ENCODE data around the gene SLC4A2.

SLC4A2 gene

DNA sequence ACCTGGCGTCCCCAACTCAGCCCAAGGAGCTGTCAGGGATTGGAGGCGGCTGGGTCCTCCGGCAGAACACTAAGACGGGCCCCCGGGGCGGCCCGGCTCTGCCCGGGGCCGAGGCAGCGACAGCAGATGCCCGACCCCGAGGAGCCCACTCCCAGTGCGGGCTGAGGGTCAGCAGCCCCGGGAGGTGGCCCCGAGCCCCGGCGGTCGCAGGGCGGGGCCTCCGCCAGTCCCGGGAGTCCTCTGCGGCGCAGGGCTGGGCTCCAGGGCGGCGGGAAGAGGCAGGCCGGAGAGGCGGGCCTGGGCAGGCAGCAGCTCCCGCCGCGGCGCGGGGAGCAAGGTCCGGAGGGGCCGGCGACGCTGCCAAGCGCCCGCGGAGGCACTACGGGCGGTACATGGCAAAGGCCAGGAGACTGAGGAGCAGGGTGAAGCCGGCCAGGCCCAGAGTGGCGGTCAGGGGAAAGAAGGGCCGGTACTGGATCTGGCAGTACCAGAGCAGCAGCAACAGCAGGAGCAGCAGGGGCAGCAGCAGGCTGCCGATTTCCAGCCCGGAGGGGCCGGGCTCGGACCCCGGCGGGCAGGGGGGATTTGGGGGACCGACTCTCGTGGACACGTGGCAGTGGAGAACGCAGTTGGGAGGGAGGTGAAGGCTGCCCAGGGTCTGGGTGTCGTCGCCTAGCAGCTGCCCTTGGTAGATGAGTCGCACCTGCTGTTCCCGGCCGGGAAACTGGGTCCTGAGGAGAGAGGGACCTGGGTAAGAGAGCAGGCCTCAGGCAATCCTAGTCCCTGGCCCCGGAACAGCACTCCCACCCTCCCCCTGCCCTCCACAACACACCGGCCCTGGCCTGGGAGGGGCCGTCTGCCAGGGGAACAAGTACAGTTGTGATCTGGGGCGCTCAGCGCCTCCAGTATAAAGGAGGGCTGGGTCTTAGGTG is 22.0 kb downstream of the SLC4A2 start:
- Mint-ChIP-seq H3K36me3 (ENCODE audit: low read depth) (peaks cover 7% of the 10 kb centered on the region), H3K4me3 (peak overlapping the region; percentile 92), H3K4me1 (ENCODE audit: low read depth) (peaks cover 30% of the 10 kb centered on the region), H3K9me3 (no peaks in the 10 kb centered on the region), H3K27me3 (ENCODE audit: low read depth) (peaks cover 16% of the 10 kb centered on the region), H3K27ac (peak overlapping the region; percentile 49)

DNA sequence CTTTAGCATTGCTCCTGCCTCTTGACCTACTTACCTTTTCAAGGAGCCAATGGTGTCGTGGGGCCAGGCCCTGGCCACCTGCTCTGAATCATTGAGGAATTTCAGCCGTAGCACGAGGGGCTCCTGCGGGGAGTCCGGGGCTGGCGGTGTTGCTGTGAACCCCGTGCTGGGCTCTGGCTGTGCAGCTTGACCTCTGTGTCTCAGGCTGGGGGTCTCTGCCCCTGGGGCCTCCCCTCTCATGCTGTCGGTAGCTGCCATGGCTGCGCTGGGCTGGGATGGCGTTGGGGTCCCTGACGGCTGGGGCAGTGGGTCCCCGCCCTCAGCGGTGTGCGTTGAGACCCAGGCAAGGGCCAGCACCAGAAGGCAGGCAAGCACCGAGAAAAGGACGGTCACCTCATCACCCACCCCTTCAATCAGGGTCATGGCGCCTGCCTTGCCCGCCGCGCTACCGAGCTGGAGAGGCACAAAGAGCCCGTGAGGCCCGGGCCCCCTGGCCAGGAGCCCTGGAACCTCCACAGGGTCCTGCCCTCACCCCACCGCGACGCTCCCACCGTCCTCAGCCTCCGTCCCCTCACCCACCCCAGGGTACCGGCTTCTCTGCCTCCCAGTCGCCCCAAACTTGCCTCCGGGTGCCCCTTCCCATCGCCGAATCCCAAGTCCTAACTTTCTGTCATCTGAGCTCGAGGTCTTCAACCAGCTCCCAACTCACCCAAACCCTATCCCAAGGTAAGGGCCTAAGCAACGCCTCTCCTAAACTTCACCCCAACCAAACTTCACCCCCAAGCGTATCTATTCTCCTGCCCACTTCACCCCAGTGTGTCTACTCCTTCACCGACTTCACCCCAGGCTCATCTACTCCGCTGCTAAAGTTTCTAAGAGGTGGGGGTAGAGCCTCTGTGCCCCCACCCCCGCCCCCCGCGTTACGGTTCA is 23.0 kb downstream of the SLC4A2 start:
- Mint-ChIP-seq H3K36me3 (ENCODE audit: low read depth) (peaks cover 7% of the 10 kb centered on the region), H3K4me1 (ENCODE audit: low read depth) (peaks cover 30% of the 10 kb centered on the region)

DNA sequence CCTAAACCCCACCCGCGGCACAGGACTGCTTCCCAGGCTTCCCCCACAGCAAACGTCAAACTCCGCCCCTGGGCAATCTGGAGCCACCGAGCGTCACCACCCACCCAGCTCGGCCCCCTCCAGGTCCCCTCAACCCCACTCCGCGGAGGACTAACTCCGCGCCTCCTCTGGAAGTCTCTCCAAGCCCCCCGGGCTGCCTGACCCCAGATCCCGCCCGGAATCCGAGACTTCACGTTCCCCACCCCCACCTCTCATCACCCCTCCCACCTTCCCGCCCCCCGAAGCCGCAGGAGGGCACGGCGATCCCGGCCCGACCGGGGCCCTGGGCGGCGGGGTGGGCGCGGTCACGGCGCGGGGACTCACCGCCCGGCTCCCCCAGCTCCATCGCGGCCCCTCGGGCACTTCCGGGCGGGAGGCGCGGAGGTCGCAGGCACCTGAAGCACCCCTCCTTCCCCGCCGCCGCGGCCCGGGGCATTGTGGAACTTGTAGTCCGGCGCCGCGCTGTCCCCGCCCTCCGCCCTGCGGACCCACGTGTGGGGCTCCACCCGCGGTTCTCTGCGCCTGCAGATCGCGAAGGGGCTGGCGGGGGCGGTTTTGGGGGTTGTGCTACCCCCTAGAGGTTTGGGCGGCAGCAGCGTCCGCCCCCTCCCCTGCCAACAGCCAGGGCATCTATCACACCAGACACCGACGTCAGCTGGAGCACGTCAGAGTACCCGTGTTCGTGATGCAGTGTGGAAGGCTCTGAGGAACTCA is 23.9 kb downstream of the SLC4A2 start, which contains the start of gene TMUB1:
Gene TMUB1, minus strand, starts transcription at position 423 of the 753 bp plus-strand sequence. CDS start 930 bp downstream, outside the sequence.
- Mint-ChIP-seq H3K27me3 (ENCODE audit: low read depth) (peaks cover 16% of the 10 kb centered on the region), H3K4me1 (ENCODE audit: low read depth) (peaks cover 28% of the 10 kb centered on the region), H3K4me3 (peak within 1 kb of the TSS; percentile 92), H3K36me3 (ENCODE audit: low read depth) (peaks cover 7% of the 10 kb centered on the region), H3K27ac (peak within 1 kb of the TSS; percentile 86), H3K9me3 (no peaks in the 10 kb centered on the region)

More for the DNA sequence above, 23.0 kb downstream of the SLC4A2 start:
- peaks cover 16% of the 10 kb centered on the region for H3K27me3 Mint-ChIP-seq (ENCODE audit: low read depth)
- no peaks in the 10 kb centered on the region for H3K9me3 Mint-ChIP-seq
- peak overlapping the region; percentile 92 for H3K4me3 Mint-ChIP-seq
- peak overlapping the region; percentile 86 for H3K27ac Mint-ChIP-seq

DNA sequence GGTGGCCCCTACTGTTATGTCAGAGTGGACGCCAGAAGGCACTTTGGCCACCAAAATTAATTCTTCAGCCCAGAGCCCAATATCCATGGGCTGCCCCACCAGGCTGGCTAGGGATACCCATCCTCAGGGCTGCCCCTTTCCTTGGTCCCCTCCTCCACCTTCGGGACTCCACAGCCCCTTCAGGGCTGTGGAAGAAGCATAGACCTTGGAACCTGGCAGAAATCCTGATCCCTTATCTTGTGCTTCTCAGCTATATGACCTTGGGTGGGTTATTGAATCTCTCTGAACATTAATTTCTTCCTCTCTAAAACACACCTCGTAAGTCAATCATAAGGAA is 24.4 kb downstream of the SLC4A2 start:
- Mint-ChIP-seq H3K9me3 (no peaks in the 10 kb centered on the region), H3K36me3 (ENCODE audit: low read depth) (peaks cover 7% of the 10 kb centered on the region), H3K27me3 (ENCODE audit: low read depth) (peaks cover 17% of the 10 kb centered on the region), H3K4me1 (ENCODE audit: low read depth) (peaks cover 28% of the 10 kb centered on the region), H3K4me3 (peak overlapping the region; percentile 92), H3K27ac (peak overlapping the region; percentile 45)

DNA sequence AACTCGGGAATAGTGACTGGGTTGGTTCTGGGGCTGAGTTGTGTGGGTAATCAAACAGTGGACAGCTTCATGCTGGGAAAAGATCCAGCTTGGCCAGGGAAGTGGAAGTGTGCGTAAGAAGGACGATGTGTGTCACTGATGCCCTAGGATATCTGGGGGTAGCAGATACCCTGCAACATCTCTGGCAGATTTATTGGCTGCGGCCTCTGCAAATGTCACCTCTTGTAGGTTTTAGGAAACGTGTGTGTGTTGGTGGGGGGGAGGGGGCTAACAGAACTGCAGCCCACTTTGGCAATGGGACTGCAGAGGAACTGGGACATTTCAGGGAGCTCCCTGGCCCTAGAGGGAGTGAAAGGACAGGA is 25.9 kb downstream of the SLC4A2 start:
- Mint-ChIP-seq H3K9me3 (no peaks in the 10 kb centered on the region), H3K4me1 (ENCODE audit: low read depth) (peaks cover 28% of the 10 kb centered on the region), H3K36me3 (ENCODE audit: low read depth) (peaks cover 3% of the 10 kb centered on the region), H3K4me3 (peak overlapping the region; percentile 81), H3K27me3 (ENCODE audit: low read depth) (peaks cover 21% of the 10 kb centered on the region), H3K27ac (peak overlapping the region; percentile 49)

DNA sequence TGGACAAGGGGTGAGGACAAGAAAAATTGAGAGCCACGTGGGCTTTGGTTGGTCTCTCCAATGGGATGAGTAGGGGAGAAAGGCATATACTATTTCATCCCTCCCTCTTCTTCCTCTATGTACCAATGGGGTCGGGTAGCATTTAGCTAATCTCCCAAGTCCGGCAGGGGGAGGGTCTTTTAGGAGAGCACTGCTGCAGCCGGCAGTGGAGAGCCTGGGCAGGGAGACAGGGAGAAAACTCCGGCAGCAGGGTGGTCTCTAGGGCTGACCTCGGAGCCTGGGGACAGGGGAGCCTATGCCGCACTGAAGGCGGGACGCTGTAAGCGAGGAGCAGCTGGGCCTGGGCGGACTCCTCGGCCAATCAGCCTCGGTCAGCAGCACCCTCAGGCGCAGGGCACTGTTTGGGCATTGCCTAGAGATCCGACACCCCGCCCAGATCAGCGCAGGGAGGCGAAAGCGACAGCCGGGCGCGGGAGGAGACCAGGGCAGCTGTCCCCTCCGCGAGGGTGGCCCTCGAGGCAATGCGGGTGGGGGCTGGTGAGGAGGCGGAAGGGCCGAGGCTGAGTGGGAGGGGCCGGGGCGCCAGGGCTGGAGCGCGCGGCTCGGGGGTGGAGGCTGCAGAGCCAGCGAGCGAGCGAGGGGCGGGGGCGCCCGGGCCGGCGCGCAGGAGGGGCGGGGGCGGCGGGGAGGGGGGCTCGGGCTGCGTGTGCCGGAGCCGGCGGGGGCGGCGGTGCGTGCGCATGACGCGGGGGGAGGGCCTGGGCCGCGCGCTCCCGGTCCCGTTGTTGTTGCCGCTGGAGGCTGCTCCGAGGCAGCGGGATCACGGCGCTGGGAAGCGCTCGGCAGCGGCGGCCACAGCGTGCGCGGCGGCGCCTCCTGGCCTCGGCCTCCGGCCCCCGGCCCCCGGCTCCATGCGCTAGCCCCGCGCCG is 26.6 kb downstream of the SLC4A2 start, which contains the start of gene AGAP3:
Gene AGAP3, plus strand, starts transcription at position 785 of the 930 bp plus-strand sequence. CDS start 267 bp downstream, outside the sequence.
- Mint-ChIP-seq H3K4me3 (peak within 1 kb of the TSS; percentile 92), H3K9me3 (no peaks in the 10 kb centered on the region), H3K27ac (peak within 1 kb of the TSS; percentile 76), H3K27me3 (ENCODE audit: low read depth) (peaks cover 21% of the 10 kb centered on the region), H3K36me3 (ENCODE audit: low read depth) (peaks cover 3% of the 10 kb centered on the region), H3K4me1 (ENCODE audit: low read depth) (peaks cover 28% of the 10 kb centered on the region)

DNA sequence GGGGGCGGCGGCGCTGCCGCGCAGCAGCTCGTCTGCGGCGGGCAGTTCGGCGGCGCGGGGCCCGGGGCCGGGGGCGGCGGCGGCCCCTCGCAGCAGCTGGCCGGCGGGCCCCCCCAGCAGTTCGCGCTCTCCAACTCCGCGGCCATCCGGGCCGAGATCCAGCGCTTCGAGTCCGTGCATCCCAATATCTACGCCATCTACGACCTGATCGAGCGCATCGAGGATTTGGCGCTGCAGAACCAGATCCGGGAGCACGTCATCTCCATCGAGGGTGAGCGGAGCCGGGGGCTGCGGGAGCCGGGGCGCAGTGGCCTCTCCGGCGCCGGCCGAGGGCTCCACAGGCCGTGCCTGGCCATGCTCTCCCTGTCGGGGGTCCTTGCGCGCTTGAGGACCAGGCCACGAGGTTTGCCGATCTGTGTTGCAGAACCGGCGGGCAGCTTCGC is 27.4 kb downstream of the SLC4A2 start:
- Mint-ChIP-seq H3K27ac (peak overlapping the region; percentile 76), H3K9me3 (no peaks in the 10 kb centered on the region), H3K4me3 (peak overlapping the region; percentile 92), H3K27me3 (ENCODE audit: low read depth) (peaks cover 21% of the 10 kb centered on the region), H3K4me1 (ENCODE audit: low read depth) (peaks cover 28% of the 10 kb centered on the region), H3K36me3 (ENCODE audit: low read depth) (peaks cover 3% of the 10 kb centered on the region)

DNA sequence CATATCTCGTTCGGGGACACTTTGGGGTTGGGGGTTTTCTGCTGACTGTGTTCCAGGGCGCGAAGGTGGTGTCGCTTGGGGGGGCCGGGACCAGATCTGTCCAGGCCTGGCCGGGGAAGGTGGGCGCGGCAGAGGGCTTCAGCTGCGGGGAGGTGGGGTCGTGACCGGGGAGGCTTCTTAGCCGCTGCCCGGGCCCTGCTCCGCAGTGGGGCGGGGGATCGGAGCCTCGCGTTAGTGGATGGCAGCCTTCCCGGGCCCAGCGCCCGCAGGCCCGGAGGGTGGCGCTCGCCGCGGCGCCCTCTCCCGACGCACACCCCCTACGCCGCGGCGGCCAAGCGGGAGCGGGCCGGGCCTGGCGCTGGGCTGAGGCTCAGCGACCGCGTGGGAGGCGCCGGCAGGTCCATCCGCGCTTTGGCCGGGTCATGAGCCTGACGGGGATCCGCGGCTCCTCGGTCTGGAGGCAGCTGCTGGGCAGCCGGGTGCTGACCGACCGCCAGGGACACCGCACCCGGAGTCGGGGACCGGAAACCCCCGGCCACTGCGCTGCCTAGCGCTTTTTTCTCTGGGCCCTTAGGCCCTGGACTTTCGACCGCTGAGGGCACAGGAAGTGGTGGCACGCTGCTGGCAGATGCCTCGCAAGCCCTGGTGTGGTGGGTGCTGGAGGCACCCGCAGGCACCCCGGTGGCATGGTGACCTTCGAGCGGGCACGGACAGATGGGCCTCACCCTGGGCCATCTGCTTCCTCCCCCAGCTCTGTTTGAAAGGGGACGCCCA is 28.0 kb downstream of the SLC4A2 start:
- no peak overlapping the region for H3K27ac Mint-ChIP-seq
- H3K4me1 Mint-ChIP-seq (ENCODE audit: low read depth): peaks cover 28% of the 10 kb centered on the region
- peak overlapping the region; percentile 92 for H3K4me3 Mint-ChIP-seq
- peaks cover 3% of the 10 kb centered on the region for H3K36me3 Mint-ChIP-seq (ENCODE audit: low read depth)
- H3K9me3 Mint-ChIP-seq: no peaks in the 10 kb centered on the region
- peaks cover 21% of the 10 kb centered on the region for H3K27me3 Mint-ChIP-seq (ENCODE audit: low read depth)

DNA sequence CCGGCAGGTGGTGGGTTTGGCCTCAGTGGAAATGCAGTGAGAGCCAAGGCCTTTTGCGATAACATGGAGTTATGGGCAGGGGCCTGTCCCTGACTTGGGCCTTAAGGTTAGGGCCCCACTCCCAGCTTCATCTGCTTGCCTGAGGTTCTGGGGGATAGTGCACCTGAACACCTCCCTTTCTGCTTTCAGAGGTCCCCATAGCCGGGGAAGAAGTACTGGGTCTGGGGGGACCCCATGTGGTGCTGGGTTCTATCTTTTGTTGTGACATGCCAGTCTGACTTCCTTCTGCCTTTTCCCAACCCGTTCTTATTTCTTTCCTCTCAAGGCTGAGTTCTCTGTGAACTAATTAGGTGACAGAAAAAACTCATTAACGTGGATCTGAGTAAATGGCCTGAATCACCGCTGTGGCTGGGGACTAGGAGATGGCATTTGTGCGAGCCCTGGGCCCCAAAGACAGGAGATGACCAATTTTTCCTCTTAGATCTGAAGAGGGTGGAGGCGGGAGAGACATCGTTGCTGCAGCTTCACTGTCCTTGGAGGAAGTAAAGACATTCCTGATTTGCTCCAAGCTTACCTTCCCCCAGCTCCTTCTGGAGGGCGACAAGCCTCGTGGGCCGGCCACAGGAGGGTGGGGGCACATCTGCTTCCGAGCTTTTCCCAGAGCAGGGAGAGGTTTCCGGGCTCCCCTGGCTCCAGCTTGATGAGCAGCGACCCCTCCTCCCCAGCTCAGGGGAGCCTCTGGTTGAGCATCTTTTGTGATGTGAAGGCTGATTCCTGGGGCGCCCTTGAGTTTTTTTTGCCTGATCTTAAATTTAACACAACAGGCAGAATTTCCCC is 28.8 kb downstream of the SLC4A2 start:
- Mint-ChIP-seq H3K27ac (no peak overlapping the region), H3K4me3 (peak overlapping the region; percentile 57), H3K9me3 (no peaks in the 10 kb centered on the region), H3K4me1 (ENCODE audit: low read depth) (peaks cover 25% of the 10 kb centered on the region), H3K36me3 (ENCODE audit: low read depth) (no peaks in the 10 kb centered on the region), H3K27me3 (ENCODE audit: low read depth) (peaks cover 21% of the 10 kb centered on the region)

DNA sequence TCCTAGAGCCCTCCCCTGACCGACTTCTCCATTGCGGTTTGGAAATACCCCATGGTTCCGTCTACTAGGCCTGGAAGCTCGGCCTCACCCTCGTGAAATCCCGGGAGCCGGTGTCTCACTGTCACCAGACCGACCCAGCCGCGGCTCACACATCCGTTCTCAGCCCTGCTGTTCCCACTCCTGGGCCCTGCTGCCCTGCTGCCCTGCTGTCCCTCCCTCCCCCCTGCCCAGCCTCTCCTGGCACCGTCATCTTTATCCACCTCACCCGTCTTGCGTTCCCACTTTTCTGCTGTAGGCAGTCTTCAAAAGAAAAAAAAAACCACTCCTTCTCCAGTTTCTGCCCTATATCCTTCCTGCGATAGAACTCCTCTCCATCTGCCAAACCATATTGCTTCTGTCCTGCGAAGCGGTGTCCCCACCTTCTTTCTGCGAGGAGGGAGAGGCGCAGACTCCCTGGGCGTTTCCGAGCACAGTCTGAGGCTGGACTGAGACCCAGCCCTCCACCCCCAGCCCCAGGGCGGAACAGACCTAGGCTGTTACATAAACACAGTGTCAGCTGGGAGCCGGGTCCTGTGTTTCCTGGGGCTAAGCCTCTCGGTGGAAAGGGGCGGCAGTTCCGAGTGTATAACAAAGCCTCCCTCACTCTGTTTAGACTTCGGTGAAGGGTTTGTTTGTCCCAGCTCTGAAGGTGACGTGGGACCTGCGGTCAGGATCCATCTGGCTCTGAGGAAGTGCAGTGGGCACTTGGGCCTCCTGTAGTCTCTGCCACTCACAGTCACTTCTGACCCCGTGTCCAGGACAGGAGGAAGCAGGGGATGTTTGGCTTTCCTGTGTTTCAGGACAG is 29.7 kb downstream of the SLC4A2 start:
- Mint-ChIP-seq H3K4me3 (peak overlapping the region; percentile 65), H3K9me3 (no peaks in the 10 kb centered on the region), H3K4me1 (ENCODE audit: low read depth) (peaks cover 25% of the 10 kb centered on the region), H3K27me3 (ENCODE audit: low read depth) (peaks cover 21% of the 10 kb centered on the region), H3K36me3 (ENCODE audit: low read depth) (no peaks in the 10 kb centered on the region), H3K27ac (peak overlapping the region; percentile 43)

All from T-helper 1 cell treated with Interleukin-12 subunit alpha and Interleukin-12 subunit beta and Interleukin-4 antibody, amounts not matched to agents 30 μg/mL and 1 μg/mL, for 36 hours (primary cell).